Coronary artery (tissue), 2 donors: ENCODE measurements around the gene MRRF.
A peak's percentile ranks its signal among the peaks of the same experiment; 100 is the strongest.

Experiments
- DNase-seq: peaks from one replicate; pipeline ENCODE4 v3.0.0-alpha.2; 2017; ENCODE audit warnings: low spot score
- H3K27ac ChIP-seq, 2 donors: fragments of 200-600 bp; sonication (generic); one replicate each; pipeline ENCODE4 v1.5.1; 2016 to 2019
- H3K4me3 ChIP-seq: fragments of 200-600 bp; sonication (generic); 2 replicates; pipeline ENCODE4 v1.5.1; 2016; ENCODE audit warnings: mild to moderate bottlenecking, moderate library complexity
- TF ChIP-seq, protein P1 (sequence below): fragments of 200-600 bp; sonication (generic); IDR thresholded peaks from one replicate; pipeline ENCODE4 v1.5.1; 2019; ENCODE audit warnings: antibody characterized with exemption

The MRRF gene

DNA sequence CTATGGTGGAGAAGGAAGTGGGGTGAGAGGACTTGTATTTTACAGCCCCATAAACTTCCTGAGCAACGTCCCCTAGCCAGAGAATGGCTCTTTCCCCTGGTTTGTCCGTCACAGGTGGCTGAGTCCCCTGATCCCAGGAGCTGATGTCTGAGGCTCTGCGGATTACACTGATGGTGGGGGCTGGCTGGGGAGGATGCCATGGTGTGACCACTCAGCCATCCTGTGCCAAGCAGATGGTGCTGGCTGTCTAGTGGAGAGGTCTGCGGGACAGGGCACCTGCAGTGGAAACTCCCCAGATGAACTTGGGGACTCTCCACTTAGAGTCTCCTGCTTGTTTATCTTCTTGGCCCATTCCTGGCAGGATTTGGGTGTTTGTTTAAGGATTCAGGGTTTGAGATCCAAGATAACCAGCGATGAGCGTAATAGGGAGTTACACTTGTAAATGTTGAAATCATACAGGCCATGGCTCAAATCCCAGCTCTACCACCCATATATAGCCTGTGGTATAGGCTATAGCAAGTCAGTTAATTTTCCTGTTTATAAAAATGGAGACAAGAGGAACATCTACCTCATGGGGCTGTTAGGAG, 101.5 kb downstream of the MRRF start:
- no peak for DNase-seq
- Histone ChIP-seq H3K4me3 (no peak overlapping the region), H3K27ac (no peak overlapping the region)
- TF ChIP-seq, protein P1, sequence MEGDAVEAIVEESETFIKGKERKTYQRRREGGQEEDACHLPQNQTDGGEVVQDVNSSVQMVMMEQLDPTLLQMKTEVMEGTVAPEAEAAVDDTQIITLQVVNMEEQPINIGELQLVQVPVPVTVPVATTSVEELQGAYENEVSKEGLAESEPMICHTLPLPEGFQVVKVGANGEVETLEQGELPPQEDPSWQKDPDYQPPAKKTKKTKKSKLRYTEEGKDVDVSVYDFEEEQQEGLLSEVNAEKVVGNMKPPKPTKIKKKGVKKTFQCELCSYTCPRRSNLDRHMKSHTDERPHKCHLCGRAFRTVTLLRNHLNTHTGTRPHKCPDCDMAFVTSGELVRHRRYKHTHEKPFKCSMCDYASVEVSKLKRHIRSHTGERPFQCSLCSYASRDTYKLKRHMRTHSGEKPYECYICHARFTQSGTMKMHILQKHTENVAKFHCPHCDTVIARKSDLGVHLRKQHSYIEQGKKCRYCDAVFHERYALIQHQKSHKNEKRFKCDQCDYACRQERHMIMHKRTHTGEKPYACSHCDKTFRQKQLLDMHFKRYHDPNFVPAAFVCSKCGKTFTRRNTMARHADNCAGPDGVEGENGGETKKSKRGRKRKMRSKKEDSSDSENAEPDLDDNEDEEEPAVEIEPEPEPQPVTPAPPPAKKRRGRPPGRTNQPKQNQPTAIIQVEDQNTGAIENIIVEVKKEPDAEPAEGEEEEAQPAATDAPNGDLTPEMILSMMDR, result no peak

DNA sequence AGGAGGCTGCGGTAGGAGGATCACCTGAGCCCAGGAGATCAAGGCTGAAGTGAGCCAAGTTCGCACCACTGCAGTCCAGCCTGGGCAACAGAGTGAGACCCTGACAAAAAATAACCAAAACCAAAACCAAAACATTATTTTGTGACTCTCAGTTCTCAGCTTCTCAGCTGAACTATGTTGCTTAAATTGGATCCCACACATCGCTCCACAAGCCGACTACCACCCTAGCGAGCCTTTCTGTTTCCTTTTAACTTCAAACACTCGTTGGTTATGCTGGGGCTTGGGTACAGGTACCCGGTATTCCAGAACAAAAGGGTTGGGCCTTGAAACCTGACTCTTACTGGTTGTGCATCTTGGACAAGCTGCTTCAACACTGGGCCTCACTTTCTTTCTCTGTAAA, 102.4 kb downstream of the MRRF start:
- Histone ChIP-seq H3K4me3 (no peak overlapping the region), H3K27ac (no peak overlapping the region)
- DNase-seq, result no peak
- TF ChIP-seq, protein P1, result no peak

DNA sequence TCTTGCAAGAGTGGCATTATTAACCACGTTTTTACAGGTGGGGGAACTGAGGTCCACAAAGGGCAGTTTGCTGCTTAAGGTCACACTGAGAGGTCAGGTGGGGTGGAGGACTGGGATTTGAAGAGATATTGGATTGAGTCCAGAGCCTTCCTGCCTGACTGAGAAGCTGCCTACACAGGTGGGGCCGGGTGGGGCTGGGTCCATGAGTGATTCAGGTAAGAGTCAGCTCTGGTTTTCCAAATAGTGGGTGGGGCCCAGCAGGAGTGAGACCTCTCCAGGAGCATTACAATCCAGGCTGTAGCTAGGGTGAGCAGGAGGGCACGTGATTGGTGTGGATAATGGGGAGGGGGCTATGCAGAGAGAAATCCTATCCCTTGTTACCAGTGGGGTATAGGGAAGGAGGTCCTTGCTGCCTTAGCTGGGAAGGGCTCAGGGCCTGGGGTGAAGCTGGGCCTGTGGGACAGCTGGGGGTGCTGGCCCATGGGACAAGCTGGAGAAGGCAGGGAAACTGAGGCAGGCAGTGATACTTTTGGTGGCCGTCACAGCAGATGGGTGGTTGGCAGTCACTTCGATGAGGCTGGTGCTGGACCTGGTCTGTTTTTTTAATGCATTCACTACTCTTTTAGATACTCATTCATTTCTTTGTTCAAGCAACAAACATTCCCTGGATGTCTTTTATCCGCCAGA, 103.2 kb downstream of the MRRF start:
- TF ChIP-seq, protein P1, result no peak
- no peak for DNase-seq
- H3K27ac ChIP-seq, result no peak overlapping the region
- H3K4me3 ChIP-seq, result no peak overlapping the region

DNA sequence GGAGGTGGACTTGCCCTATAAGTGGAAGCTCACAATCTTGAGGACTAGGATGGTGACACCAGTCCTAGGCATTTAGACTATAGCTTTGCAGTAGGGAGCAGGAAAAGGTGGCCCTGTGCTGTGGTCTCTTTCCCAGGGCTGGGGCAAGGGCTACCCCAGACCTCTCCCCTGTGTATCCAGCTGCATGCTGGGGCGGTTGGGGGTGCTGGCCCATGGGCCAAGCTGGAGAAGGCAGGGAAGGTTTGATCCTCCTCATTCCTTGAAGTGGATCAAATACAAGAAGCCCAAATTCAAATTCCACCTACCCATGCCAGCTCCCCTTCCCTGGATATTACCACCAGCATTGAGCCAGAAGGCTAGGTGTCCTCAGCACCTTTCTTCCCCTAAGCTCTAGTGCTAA, 104.0 kb downstream of the MRRF start:
- TF ChIP-seq, protein P1, result no peak
- no peak overlapping the region for H3K4me3 ChIP-seq
- DNase-seq, result no peak
- H3K27ac ChIP-seq, result no peak overlapping the region

DNA sequence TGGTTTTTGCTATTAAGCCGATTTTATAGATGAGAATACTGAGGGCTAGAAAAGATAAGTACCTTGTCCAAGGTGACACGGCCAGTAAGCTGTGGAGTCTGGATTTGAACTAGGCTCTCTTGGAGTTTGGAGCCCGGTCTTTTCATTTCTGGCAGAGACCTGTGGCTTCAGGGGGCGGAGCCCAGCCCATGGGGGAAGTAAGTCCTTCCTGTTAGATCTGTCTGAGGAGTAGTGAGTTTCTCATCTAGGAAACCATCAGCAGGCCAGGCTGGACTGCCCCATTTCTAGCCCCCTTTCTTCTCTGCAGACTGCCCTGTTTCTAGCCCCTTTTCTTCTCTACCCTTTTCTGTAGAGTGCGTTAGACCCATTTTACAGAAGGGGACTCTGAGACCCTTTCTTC, 105.6 kb downstream of the MRRF start:
- peak overlapping the region in 1 of 2 donors; percentile 20 for H3K27ac ChIP-seq
- TF ChIP-seq, protein P1, result no peak
- H3K4me3 ChIP-seq, result peak overlapping the region; percentile 66
- no peak for DNase-seq

DNA sequence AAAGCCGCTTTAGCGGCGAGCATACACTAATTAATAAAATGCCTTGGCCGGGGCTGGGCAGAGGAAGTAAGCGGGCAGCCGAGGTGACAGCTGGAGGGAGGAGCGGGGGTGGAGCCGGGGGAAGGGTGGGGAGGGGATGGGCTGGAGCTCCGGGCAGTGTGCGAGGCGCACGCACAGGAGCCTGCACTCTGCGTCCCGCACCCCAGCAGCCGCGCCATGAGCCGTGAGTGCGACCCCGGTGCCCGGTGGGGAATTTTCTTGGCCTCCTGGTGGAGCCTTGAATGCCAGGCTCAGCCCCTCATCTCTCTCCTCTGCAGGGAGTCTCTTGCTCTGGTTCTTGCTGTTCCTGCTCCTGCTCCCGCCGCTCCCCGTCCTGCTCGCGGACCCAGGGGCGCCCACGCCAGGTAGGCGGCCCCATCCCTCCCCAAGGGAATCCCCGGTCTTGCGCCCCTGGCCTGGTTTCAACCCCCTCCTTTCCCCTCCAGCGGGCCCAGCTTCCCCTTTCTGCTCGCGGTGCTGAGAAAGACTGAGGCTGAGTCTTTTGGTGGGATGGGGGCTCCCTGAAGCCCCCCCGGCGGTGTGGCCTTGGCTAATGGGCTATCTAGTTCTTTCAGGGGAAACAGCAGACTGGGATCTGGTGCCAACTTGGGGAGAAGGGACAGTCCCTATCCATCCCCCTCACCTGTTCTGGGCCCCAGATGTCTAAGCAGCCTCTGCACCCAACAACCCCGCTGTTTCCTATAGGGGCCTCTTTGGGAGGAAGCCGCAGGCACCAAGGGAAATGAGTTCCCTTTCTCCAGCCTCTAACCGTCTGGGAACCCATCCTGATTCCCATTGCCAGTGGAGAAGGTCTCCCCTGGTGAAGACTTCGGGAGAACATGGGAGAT, 106.4 kb downstream of the MRRF start, which contains the start of gene PTGS1:
Gene PTGS1, plus strand, starts transcription at position 156 of the 887 bp plus-strand sequence. Its CDS starts 61 bp downstream, at position 217.
- H3K4me3 ChIP-seq, result peak within 1 kb of the TSS; percentile 66

More for the DNA sequence above, 106.4 kb downstream of the MRRF start, which contains the start of gene PTGS1:
- TF ChIP-seq, protein P1, result no peak
- DNase-seq, result no peak
- H3K27ac ChIP-seq, result peak within 1 kb of the TSS in 1 of 2 donors; percentile 20
